K562 (cell line): ENCODE data around the gene KCTD17.

Experiments
- SP1 ChIP-seq: sonication (generic); formaldehyde crosslinking; IDR thresholded peaks from 2 replicates; pipeline ENCODE4 v1.8.1; 2022; ENCODE audit warnings: mild to moderate bottlenecking, missing genetic modification reagents
- STAG1 ChIP-seq: sonication (generic); formaldehyde crosslinking; IDR thresholded peaks from 2 replicates; pipeline ENCODE4 v1.5.0; 2020; ENCODE audit warnings: missing genetic modification reagents, borderline replicate concordance

DNA sequence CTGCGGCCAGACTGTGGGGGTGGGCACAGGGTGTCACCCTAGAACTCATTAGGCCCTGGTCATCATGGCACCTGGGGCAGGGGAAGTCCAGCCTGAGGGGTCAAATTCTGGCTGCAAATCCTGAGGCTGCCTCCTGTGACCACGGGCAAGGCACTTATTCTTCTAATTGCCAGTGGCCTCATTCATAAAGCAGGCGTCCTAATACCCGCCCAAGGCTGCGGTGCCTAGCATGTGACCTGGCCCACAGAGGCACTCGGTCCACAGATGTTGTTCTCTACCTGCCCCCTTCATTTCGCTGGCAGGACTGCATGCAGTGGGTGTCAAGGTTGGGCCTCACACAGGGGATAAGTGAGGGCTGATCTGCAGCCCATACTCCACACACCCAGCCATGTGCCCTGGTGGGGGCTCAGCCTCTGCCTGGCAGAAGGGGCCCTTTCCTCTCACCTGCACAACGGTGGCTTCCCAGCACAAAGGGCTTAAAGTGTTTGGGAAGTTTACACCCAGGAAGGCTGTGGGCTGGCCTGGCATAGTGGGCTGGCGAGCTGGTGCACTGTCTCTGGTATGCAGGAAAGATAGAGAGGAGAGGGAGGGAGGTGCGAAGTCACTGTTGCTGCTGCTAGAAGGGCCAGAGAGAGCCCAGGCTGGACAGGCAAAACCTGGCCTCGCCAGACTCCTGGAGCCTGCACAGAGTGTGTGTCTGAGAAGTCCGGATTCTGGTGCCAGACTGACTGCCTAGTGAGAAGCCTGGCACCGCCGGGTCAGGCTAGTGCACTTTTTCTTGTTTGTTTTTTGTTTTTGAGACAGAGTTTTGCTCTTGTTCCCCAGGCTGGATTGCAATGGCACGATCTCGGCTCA is 28.8 kb upstream of the KCTD17 start:
- TF ChIP-seq STAG1 (CRISPR knock-in tag): no peak
- TF ChIP-seq SP1 (CRISPR knock-in tag): no peak
